Measurements from ENCODE around the gene PPP1R3C.

GRCh38 chr10:91672021-91672608 is 39.2 kb upstream of the PPP1R3C start:
- TF ChIP-seq CTCF (IDR thresholded peaks at IDR 0.05; ENCODE audit: extremely low read depth in 1 of 2, insufficient read depth in 1 of 2, low read depth in 1 of 2, low read length in 2 of 2) (no peak), POLR2A (IDR thresholded peaks at IDR 0.05; ENCODE audit: low read depth, low read length) (no peak), EZH2 (IDR thresholded peaks at IDR 0.05; ENCODE audit: borderline replicate concordance, low read depth, low read length, severe bottlenecking) (no peak), POLR2AphosphoS5 (IDR thresholded peaks at IDR 0.05; ENCODE audit: insufficient read depth, low read depth, low read length) (no peak), FOS (IDR thresholded peaks at IDR 0.05; ENCODE audit: borderline replicate concordance, insufficient read depth, low read length) (no peak), JUN (IDR thresholded peaks at IDR 0.05; ENCODE audit: borderline replicate concordance, insufficient read depth, insufficient read length, low read depth) (no peak)

Measured in endothelial cell of umbilical vein (primary cell).